ENCODE data around the gene EPG5. TPM values are rescaled to one million over a fixed set of nuclear protein-coding genes. Genes with fewer than 3 reads are reported as not detected.

Gene EPG5
- total and polyA plus RNA-seq, 10 of the 15 experiments (the other 5 are each of a cell fraction or from before 2014, with no cell fraction given): 1.9 to 27.7 (median 9.0) TPM

DNA sequence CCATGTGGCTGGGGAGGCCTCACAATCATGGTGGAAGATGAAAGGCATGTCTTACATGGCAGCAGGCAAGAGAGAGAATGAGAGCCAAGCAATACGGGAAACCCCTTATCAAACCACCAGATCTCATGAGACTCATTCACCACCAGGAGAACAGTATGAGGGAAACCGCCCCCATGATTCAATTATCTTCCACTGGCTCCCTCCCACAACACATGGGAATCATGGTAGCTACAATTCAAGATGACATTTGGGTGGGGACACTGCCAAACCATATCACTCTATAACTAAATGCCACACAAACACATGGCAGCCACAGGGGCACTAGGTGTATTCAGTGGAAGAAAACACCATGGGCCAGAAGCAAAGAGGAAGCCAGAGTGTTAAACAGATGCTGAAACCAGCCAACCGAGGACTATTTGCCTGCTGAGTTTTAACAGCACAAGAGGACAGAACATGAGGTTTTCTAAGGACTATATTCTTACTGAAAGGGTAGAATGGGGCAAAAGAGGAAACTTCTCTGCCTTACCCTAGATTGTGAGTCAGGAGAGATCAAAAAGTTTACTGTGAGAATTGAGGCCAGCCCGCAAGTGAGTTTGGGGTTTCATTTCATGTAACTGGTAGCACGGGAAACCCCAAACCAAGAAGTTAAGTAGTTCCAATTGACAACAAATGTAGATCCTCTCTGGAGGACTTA is 92.5 kb downstream of the EPG5 start (continued):
- TF ChIP-seq, protein P1, sequence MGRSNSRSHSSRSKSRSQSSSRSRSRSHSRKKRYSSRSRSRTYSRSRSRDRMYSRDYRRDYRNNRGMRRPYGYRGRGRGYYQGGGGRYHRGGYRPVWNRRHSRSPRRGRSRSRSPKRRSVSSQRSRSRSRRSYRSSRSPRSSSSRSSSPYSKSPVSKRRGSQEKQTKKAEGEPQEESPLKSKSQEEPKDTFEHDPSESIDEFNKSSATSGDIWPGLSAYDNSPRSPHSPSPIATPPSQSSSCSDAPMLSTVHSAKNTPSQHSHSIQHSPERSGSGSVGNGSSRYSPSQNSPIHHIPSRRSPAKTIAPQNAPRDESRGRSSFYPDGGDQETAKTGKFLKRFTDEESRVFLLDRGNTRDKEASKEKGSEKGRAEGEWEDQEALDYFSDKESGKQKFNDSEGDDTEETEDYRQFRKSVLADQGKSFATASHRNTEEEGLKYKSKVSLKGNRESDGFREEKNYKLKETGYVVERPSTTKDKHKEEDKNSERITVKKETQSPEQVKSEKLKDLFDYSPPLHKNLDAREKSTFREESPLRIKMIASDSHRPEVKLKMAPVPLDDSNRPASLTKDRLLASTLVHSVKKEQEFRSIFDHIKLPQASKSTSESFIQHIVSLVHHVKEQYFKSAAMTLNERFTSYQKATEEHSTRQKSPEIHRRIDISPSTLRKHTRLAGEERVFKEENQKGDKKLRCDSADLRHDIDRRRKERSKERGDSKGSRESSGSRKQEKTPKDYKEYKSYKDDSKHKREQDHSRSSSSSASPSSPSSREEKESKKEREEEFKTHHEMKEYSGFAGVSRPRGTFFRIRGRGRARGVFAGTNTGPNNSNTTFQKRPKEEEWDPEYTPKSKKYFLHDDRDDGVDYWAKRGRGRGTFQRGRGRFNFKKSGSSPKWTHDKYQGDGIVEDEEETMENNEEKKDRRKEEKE (IDR thresholded peaks at IDR 0.05): no peak
- TF ChIP-seq IKZF2 (IDR thresholded peaks at IDR 0.05) (peak; percentile 74 to 77), ETV6 (conservative IDR thresholded peaks at IDR 0.05 in 1 of 2, IDR thresholded peaks at IDR 0.05 in 1 of 2; ENCODE audit: borderline replicate concordance in 1 of 2, low read depth in 1 of 2) (no peak; a peak in 1 of 4 replicates), TCF3 (IDR thresholded peaks at IDR 0.05; ENCODE audit: borderline replicate concordance, insufficient read depth, low read depth, low read length) (no peak), SP1 (IDR thresholded peaks at IDR 0.05; ENCODE audit: low read depth, low read length) (no peak), RFX5 (IDR thresholded peaks at IDR 0.05; ENCODE audit: low read depth, low read length) (no peak), ZNF217 (IDR thresholded peaks at IDR 0.05) (0 out of 2 replicates have a peak, but pooled peaks have one; percentile 19), NR2C1 (IDR thresholded peaks at IDR 0.05) (no peak), IRF4 (IDR thresholded peaks at IDR 0.05; ENCODE audit: low read depth, low read length) (peak; percentile 51; the same call in 1 of the 2 replicates), KAT2A (conservative IDR thresholded peaks at IDR 0.05; ENCODE audit: control insufficient read depth, low read depth, low read length) (no peak), PML (IDR thresholded peaks at IDR 0.05; ENCODE audit: low read length) (no peak), SREBF1 (IDR thresholded peaks at IDR 0.05; ENCODE audit: low read length) (no peak), HDGF (IDR thresholded peaks at IDR 0.05) (no peak), BMI1 (IDR thresholded peaks at IDR 0.05; ENCODE audit: borderline replicate concordance) (no peak), SUPT20H (IDR thresholded peaks at IDR 0.05; ENCODE audit: borderline replicate concordance, control insufficient read depth, low read depth, low read length) (no peak)
- TF ChIP-seq, protein P2, sequence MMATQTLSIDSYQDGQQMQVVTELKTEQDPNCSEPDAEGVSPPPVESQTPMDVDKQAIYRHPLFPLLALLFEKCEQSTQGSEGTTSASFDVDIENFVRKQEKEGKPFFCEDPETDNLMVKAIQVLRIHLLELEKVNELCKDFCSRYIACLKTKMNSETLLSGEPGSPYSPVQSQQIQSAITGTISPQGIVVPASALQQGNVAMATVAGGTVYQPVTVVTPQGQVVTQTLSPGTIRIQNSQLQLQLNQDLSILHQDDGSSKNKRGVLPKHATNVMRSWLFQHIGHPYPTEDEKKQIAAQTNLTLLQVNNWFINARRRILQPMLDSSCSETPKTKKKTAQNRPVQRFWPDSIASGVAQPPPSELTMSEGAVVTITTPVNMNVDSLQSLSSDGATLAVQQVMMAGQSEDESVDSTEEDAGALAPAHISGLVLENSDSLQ (IDR thresholded peaks at IDR 0.05): no peak
- TF ChIP-seq, protein P3, sequence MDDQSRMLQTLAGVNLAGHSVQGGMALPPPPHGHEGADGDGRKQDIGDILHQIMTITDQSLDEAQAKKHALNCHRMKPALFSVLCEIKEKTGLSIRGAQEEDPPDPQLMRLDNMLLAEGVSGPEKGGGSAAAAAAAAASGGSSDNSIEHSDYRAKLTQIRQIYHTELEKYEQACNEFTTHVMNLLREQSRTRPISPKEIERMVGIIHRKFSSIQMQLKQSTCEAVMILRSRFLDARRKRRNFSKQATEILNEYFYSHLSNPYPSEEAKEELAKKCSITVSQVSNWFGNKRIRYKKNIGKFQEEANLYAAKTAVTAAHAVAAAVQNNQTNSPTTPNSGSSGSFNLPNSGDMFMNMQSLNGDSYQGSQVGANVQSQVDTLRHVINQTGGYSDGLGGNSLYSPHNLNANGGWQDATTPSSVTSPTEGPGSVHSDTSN (IDR thresholded peaks at IDR 0.05; ENCODE audit: insufficient replicate concordance, low read depth, low read length): no peak
- TF ChIP-seq, protein P4, sequence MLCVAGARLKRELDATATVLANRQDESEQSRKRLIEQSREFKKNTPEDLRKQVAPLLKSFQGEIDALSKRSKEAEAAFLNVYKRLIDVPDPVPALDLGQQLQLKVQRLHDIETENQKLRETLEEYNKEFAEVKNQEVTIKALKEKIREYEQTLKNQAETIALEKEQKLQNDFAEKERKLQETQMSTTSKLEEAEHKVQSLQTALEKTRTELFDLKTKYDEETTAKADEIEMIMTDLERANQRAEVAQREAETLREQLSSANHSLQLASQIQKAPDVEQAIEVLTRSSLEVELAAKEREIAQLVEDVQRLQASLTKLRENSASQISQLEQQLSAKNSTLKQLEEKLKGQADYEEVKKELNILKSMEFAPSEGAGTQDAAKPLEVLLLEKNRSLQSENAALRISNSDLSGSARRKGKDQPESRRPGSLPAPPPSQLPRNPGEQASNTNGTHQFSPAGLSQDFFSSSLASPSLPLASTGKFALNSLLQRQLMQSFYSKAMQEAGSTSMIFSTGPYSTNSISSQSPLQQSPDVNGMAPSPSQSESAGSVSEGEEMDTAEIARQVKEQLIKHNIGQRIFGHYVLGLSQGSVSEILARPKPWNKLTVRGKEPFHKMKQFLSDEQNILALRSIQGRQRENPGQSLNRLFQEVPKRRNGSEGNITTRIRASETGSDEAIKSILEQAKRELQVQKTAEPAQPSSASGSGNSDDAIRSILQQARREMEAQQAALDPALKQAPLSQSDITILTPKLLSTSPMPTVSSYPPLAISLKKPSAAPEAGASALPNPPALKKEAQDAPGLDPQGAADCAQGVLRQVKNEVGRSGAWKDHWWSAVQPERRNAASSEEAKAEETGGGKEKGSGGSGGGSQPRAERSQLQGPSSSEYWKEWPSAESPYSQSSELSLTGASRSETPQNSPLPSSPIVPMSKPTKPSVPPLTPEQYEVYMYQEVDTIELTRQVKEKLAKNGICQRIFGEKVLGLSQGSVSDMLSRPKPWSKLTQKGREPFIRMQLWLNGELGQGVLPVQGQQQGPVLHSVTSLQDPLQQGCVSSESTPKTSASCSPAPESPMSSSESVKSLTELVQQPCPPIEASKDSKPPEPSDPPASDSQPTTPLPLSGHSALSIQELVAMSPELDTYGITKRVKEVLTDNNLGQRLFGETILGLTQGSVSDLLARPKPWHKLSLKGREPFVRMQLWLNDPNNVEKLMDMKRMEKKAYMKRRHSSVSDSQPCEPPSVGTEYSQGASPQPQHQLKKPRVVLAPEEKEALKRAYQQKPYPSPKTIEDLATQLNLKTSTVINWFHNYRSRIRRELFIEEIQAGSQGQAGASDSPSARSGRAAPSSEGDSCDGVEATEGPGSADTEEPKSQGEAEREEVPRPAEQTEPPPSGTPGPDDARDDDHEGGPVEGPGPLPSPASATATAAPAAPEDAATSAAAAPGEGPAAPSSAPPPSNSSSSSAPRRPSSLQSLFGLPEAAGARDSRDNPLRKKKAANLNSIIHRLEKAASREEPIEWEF (IDR thresholded peaks at IDR 0.05; ENCODE audit: insufficient replicate concordance, low read depth, low read length): peak; percentile 66
